Stomach (tissue), 4 donors: ENCODE measurements around the gene ASPRV1.

Source experiments
- POLR2A ChIP-seq, 4 donors: fragments of 450-650 bp; IDR thresholded peaks; one replicate each; pipeline ENCODE4 v1.6.1; 2016; ENCODE audit warnings: antibody characterized with exemption in 4 of 4, control low read depth in 2 of 4, mild to moderate bottlenecking in 1 of 4, moderate library complexity in 1 of 4
- POLR2AphosphoS5 ChIP-seq, 3 donors: sonication (generic); formaldehyde crosslinking; IDR thresholded peaks; one replicate each; pipeline ENCODE4 v1.6.1; 2016; ENCODE audit warnings: antibody characterized with exemption in 3 of 3
- TF ChIP-seq, protein P1 (sequence below), 7 experiments: fragments of 450-650 bp in 4 of 7; fragments of 200-600 bp in 3 of 7; sonication (generic) in 3 of 7; IDR thresholded peaks; one replicate each; pipeline ENCODE4 v1.5.1; 2016 to 2019; ENCODE audit warnings: antibody characterized with exemption in 7 of 7, control low read depth in 2 of 7, mild to moderate bottlenecking in 1 of 7

DNA sequence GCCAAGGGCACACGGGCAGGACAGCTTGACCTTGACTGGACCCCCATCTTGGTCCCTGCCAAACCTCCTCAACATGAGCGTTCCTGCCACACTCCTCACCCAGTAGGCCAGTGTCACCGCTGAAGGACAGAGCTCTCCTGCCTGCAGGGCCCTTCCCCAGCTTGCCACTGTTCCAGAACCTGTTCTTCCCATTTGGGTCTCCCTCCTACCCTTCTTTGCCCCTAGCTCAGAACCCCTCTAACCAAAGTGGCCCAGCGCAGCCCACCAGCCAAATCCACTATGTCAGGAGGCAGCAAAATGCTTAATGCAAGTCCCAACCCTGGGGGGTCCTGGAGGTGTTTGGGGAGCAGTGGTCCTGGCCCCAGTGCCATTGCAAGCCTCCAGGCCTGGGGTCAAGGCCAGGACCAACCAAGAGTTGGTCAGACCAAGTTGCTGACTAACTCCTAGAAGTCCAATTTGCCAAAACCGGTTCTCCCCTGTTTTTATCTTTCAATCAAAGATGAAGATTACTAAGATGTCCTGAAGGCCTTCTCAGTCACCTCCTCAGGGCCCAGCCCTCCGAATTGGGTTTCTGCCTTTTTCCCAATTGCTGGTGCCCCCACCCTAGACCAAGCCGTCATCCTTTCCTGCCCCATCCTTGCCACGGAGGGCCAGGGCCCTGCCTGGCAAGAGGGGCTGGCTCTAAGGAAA is 4.5 kb upstream of the ASPRV1 start:
- TF ChIP-seq, protein P1, sequence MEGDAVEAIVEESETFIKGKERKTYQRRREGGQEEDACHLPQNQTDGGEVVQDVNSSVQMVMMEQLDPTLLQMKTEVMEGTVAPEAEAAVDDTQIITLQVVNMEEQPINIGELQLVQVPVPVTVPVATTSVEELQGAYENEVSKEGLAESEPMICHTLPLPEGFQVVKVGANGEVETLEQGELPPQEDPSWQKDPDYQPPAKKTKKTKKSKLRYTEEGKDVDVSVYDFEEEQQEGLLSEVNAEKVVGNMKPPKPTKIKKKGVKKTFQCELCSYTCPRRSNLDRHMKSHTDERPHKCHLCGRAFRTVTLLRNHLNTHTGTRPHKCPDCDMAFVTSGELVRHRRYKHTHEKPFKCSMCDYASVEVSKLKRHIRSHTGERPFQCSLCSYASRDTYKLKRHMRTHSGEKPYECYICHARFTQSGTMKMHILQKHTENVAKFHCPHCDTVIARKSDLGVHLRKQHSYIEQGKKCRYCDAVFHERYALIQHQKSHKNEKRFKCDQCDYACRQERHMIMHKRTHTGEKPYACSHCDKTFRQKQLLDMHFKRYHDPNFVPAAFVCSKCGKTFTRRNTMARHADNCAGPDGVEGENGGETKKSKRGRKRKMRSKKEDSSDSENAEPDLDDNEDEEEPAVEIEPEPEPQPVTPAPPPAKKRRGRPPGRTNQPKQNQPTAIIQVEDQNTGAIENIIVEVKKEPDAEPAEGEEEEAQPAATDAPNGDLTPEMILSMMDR (IDR thresholded peaks at IDR 0.05), result no peak
- no peak for TF ChIP-seq POLR2A (IDR thresholded peaks at IDR 0.05)
- no peak for TF ChIP-seq POLR2AphosphoS5 (IDR thresholded peaks at IDR 0.05)
